ENCODE data around the gene RUNDC3A.
"Not testable (repeated sequence)": the region's sequence is repeated elsewhere in the genome, so short reads cannot be mapped to it uniquely, and the experiment has no call there.

The RUNDC3A gene

GRCh38 chr17:44343510-44344209 is 35.3 kb downstream of the RUNDC3A start:
- no peak for DNase-seq (ENCODE audit: low read depth)

DNA sequence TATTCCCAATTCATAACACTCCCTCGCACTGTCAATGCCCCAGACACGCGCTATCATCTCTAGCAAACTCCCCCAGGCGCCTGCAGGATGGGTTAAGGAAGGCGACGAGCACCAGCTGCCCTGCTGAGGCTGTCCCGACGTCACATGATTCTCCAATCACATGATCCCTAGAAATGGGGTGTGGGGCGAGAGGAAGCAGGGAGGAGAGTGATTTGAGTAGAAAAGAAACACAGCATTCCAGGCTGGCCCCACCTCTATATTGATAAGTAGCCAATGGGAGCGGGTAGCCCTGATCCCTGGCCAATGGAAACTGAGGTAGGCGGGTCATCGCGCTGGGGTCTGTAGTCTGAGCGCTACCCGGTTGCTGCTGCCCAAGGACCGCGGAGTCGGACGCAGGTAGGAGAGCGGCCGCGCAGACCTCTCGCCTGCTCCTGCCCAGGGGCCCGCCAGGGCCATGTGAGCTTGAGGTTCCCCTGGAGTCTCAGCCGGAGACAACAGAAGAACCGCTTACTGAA is 36.6 kb downstream of the RUNDC3A start, which contains the start of gene GRN:
TSS of gene GRN (plus strand) at position 364 of the 515 bp plus-strand sequence. CDS start 3,863 bp downstream, outside the sequence.
- DNase-seq (ENCODE audit: low read depth): peak; percentile 95

GRCh38 chr17:44345454-44346026 is 37.1 kb downstream of the RUNDC3A start:
- peak; percentile 15 for DNase-seq (ENCODE audit: low read depth)

- no peak for DNase-seq (ENCODE audit: low read depth)
Observed at GRCh38 chr17:44346064-44346844, 37.9 kb downstream of the RUNDC3A start.

GRCh38 chr17:44347206-44348055 is 39.0 kb downstream of the RUNDC3A start:
- DNase-seq (ENCODE audit: low read depth): not testable (repeated sequence)

DNA sequence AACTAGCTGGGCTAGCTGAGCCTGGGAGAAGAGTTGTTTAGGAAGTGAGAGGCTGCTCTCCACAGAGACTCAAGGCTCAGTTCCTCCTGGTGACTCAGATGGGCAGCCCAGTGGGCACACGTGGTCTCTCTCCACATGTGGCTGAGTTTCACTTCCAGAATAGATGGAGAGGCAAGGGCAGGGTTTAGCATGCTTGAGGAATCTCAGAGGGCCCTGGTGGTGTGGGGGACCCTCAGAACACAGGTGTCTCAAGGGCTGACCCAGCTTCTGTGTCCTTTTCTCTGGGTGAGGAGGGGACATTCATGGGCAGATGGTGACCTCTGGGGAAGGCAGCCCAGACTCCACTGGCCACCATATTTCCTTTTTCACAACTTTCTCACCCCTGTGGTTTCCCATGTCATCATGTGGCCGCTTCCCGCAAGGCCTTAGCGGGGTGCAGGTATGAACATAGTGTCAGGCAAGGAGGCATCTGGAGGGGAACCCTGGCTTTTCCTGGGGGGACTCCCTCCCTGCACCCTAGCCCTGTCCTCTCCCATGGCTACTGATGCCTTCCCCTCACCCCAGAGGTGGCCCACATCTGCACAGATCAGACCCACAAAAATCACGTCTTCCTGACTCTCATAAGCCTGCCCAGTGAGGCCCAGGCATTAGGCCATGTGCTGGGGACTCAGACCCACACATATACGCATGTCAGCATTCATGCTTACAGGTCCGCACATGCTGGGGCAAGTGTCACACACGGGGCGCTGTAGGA is 40.0 kb downstream of the RUNDC3A start:
- peak; percentile 23 for DNase-seq (ENCODE audit: low read depth)

GRCh38 chr17:44348988-44349364 is 40.6 kb downstream of the RUNDC3A start:
- no peak for DNase-seq (ENCODE audit: low read depth)

GRCh38 chr17:44349553-44350070 is 41.2 kb downstream of the RUNDC3A start:
- DNase-seq (ENCODE audit: low read depth): no peak

- no peak for DNase-seq (ENCODE audit: low read depth)
Observed at GRCh38 chr17:44350733-44351226, 42.4 kb downstream of the RUNDC3A start.

GRCh38 chr17:44351464-44351863 is 43.1 kb downstream of the RUNDC3A start:
- DNase-seq (ENCODE audit: low read depth): no peak

DNA sequence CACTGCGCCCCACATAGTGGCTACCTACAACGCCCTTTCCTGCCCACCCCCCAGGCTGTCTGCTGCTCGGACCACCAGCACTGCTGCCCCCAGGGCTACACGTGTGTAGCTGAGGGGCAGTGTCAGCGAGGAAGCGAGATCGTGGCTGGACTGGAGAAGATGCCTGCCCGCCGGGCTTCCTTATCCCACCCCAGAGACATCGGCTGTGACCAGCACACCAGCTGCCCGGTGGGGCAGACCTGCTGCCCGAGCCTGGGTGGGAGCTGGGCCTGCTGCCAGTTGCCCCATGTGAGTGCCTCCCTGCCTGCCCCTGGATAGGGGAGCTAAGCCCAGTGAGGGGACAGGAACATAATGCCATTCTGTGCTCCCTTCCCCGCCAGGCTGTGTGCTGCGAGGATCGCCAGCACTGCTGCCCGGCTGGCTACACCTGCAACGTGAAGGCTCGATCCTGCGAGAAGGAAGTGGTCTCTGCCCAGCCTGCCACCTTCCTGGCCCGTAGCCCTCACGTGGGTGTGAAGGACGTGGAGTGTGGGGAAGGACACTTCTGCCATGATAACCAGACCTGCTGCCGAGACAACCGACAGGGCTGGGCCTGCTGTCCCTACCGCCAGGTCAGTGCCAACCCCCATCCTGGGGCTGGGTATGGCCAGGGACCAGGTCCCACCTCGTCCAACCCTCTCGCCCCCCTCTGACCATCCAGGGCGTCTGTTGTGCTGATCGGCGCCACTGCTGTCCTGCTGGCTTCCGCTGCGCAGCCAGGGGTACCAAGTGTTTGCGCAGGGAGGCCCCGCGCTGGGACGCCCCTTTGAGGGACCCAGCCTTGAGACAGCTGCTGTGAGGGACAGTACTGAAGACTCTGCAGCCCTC is 43.8 kb downstream of the RUNDC3A start:
- DNase-seq (ENCODE audit: low read depth): no peak

DNA sequence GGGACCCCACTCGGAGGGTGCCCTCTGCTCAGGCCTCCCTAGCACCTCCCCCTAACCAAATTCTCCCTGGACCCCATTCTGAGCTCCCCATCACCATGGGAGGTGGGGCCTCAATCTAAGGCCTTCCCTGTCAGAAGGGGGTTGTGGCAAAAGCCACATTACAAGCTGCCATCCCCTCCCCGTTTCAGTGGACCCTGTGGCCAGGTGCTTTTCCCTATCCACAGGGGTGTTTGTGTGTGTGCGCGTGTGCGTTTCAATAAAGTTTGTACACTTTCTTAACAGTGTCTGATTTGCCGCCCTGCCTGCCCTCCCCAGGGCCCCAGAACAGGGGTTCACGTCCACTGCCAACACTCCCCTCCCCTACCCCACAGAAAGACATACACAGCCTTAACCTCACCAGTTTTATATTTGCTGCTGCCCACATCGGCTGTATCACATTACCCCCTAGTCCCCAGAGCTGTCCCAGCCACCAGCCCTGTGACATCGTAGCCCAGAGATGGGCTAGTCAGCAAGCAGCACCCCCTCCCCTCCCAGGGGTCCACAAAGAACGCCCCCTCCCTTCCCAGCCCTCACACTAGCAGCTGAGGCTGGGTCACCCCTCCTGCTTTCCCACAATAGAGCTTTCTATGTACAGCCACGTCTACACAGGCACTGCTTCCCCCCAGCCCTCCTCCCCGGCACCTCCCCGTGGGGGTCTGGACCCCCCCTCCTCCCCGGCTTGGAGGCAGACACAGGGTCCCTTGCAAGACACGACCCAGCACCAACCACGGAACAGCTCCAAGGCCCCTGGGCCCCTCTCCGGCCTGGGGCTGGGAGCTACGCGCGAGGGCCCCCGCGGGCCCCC is 44.6 kb downstream of the RUNDC3A start:
- no peak for DNase-seq (ENCODE audit: low read depth)

GRCh38 chr17:44353672-44354331 is 45.4 kb downstream of the RUNDC3A start:
- DNase-seq (ENCODE audit: low read depth): no peak

DNA sequence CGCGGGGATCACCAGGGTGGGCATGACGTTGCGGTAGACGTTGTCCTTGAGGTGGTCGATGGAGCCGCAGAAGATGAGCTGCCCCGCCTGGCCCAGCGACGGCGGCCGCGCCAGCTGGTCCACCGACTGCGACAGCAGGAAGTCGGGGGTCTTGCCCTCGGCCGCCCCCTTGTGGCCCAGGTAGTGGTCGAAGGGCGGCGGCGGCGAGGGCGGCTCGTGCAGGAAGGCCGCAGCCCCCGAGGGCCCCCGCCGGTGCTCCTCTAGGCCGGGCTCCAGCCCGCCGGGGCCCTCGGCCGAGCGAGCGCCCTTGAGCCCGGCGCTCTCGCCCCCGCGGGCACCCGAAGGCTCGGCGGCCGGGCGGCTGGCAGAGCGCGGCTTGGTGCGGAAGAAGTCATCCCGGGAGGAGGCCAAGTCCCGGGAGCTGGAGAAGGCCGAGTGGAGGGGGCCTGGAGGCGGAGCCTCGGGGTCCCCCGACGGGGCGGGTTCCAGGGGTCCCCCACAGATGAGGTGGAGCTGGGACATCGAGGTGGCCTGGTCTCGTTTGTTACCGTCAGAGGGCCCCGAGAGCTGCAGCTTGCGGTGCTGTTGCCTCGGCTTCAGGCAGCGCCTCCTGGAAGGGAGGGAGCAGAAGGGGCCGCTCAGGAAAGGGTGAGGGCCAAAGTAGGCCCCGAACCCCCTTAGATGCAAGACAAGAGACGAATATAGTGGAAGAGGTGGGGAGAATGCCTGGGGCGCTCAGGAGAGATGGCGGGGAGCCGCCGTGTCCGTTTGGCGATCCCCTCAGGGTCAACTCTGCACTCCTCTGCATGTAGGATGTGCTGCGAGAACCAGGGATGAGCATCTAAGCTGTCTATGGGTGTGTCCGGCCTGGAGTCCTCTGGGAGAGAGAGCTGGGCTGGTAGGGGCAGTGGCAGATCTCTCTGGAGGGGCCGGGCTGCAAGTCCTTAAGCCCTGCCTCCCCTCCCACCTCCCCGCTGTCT is 46.5 kb downstream of the RUNDC3A start:
- DNase-seq (ENCODE audit: low read depth): no peak

- no peak for DNase-seq (ENCODE audit: low read depth)
Observed at GRCh38 chr17:44355642-44356099, 47.3 kb downstream of the RUNDC3A start.

GRCh38 chr17:44356241-44356640 is 47.8 kb downstream of the RUNDC3A start:
- DNase-seq (ENCODE audit: low read depth): no peak

GRCh38 chr17:44358066-44358465 is 49.7 kb downstream of the RUNDC3A start:
- no peak for DNase-seq (ENCODE audit: low read depth)

Data from GM04503 (cell line).